Activated CD4-positive, alpha-beta T cell treated with anti-CD3 and anti-CD28 coated beads for 36 hours (primary cell): ENCODE data around the gene OTUB2. TPM values are rescaled to one million over a fixed set of nuclear protein-coding genes. Genes with fewer than 3 reads are reported as not detected.

Source experiments
- ATAC-seq: fragments of 200-7000 bp; cut with Tn5 transposase; one replicate; pipeline ENCODE4 v1.10.0; 2021; ENCODE audit warnings: mild to moderate bottlenecking, moderate library complexity
- CTCF ChIA-PET: fragments of 350-600 bp; sonication (Branson Sonifier 250); formaldehyde crosslinking; loops from one replicate; lab custom pipeline; 2021; ENCODE audit warnings: antibody characterized with exemption; lab: Charles Lee
- POLR2A ChIA-PET: fragments of 350-600 bp; sonication (Branson Sonifier 250); formaldehyde crosslinking; loops from one replicate; lab custom pipeline; 2021; ENCODE audit warnings: antibody characterized with exemption, inconsistent platforms; lab: Charles Lee
- DNase-seq: peaks from one replicate; pipeline ENCODE4 v3.0.0-alpha.2; 2020
- H3K27ac Mint-ChIP-seq: one replicate; pipeline ENCODE4 v1.8.0; 2021; ENCODE audit warnings: mixed read lengths
- H3K27me3 Mint-ChIP-seq: one replicate; pipeline ENCODE4 v1.8.0; 2021; ENCODE audit warnings: mixed read lengths
- H3K36me3 Mint-ChIP-seq: one replicate; pipeline ENCODE4 v1.8.0; 2021; ENCODE audit warnings: low read depth, mixed read lengths
- H3K4me1 Mint-ChIP-seq: one replicate; pipeline ENCODE4 v1.8.0; 2021; ENCODE audit warnings: mixed read lengths
- H3K4me3 Mint-ChIP-seq: one replicate; pipeline ENCODE4 v1.8.0; 2021; ENCODE audit warnings: mild to moderate bottlenecking, moderate library complexity, mixed read lengths
- H3K9me3 Mint-ChIP-seq: one replicate; pipeline ENCODE4 v1.8.0; 2021; ENCODE audit warnings: low read depth, mixed read lengths
- intact Hi-C, 2 experiments: fragments of 100-400 bp; cut with DNase I in 1 of 2; cut with micrococcal nuclease in 1 of 2; formaldehyde crosslinking; loops; one replicate each; pipeline versions ENCODE4 v1.14.2 to v1.15.1; 2022 to 2024; cut with DNase I, micrococcal nuclease
- total RNA-seq, 2 experiments: library from RNA; stranded (reverse); gene quantifications; one replicate each; pipeline ENCODE4 v1.2.3, GENCODE V29; 2021

Gene OTUB2
- total RNA-seq, 2 experiments from 2014 or later: 0.75 to 0.93 TPM

DNA sequence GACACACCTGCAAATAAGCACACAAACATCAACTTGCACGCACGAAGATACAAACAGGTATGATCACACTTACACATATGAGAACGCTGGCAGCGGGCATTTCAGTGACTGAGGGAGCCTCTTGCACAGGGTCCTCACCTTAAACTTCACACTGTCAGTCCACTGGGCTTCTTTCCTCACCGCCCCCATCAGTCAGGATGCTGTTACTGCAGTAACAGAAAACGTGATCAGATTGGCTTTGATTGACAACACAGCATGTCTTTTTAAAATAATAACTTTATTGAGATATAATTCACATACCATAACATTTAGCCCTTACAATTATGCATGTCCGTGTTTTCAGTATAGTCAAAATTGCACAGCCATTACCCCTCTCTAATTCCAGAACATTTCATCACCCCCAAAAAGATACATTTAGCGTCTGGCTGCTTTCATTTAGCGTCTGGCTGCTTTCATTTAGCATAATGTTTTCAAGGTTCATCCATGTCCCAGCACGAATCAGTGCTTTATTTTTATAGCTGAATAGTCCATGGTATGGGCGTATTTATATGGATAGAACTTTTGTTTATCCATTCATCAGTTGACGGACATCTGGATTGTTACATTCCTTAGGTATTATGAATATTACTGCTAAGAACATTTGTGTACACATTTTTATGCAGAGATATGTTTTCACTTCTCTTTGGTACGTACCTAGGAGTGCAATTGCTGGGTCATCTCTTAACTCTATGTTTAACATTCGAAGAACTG is 20.6 kb upstream of the OTUB2 start:
- ATAC-seq: no peak
- POLR2A ChIA-PET: no interaction called here
- DNase-seq: peak; percentile 52
- intact Hi-C loops: loop anchor here in 1 of 2 experiments (10.0 kb wide), 1 partner anchor 201 kb away; no protein-coding TSS in a partner anchor
- Mint-ChIP-seq H3K27ac (no peak overlapping the region), H3K27me3 (peaks cover 7% of the 10 kb centered on the region), H3K4me1 (peaks cover 22% of the 10 kb centered on the region), H3K4me3 (no peak overlapping the region), H3K36me3 (no peaks in the 10 kb centered on the region), H3K9me3 (no peaks in the 10 kb centered on the region)
- CTCF ChIA-PET: interaction anchor here (0.6 to 16.7 kb wide), 6 partner anchors 16 to 134 kb away, joined by 3 to 349 read pairs (median 5); partner anchors contain the start of gene OTUB2

DNA sequence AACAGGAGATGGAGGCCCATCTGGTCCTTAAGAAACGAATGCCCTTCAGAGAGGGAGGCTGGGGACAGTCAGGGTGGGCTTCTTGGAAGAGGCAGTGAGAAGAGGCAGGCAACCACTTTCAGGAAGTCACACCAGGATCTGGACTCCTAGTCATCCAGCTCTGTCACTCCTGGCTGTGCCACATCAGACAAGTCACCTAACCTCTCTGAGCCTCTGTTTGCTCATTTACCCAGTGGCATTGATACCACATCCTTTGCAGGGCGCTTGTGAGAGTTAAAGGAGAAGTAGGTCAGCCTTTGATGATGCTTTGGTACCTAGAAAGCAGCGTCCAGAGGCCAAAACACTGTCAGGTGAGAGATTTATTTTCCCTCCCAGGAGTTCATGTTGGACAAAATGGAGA is 17.9 kb upstream of the OTUB2 start:
- no peak overlapping the region for H3K27ac Mint-ChIP-seq
- peaks cover 33% of the 10 kb centered on the region for H3K4me1 Mint-ChIP-seq
- ATAC-seq (peak; percentile 69), DNase-seq (no peak)
- intact Hi-C loops: loop anchor here in 1 of 2 experiments (10.0 kb wide), 1 partner anchor 203 kb away; no protein-coding TSS in a partner anchor
- no peaks in the 10 kb centered on the region for H3K36me3 Mint-ChIP-seq
- H3K9me3 Mint-ChIP-seq: no peaks in the 10 kb centered on the region
- H3K4me3 Mint-ChIP-seq: no peak overlapping the region
- ChIA-PET POLR2A (no interaction called here), CTCF (interaction anchor here (2.6 kb wide), 1 partner anchor 128 kb away, joined by 8 read pairs; no protein-coding TSS in a partner anchor)
- H3K27me3 Mint-ChIP-seq: peaks cover 7% of the 10 kb centered on the region

DNA sequence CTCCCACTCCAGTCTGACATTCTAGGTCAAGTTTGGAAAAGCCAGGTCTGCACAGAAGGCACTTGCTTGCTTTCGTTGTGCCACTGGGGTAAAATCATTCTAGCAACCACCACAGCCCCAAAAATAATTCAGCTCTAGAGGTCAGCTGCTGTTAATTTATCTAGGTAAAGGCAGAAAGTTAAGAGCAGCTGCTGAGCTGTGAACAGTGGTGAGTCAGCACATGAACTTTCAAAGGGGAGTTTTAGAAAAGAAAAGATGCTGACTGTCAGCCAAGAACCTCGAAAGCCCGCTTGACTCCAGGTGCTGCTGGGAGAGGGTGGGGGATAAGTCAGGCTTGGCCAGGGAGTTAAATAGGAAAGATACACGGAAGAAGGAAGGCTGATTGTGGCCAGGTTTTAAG is 16.4 kb upstream of the OTUB2 start:
- no peak overlapping the region for H3K4me3 Mint-ChIP-seq
- no peak for DNase-seq
- no peaks in the 10 kb centered on the region for H3K9me3 Mint-ChIP-seq
- no peak overlapping the region for H3K27ac Mint-ChIP-seq
- H3K27me3 Mint-ChIP-seq: peaks cover 4% of the 10 kb centered on the region
- POLR2A ChIA-PET: no interaction called here
- intact Hi-C loops: loop anchor here in 1 of 2 experiments (10.0 kb wide), 2 partner anchors 205 to 345 kb away; no protein-coding TSS in a partner anchor
- no peaks in the 10 kb centered on the region for H3K36me3 Mint-ChIP-seq
- H3K4me1 Mint-ChIP-seq: peaks cover 33% of the 10 kb centered on the region
- CTCF ChIA-PET: interaction anchor here (1.5 to 2.6 kb wide), 3 partner anchors 26 to 127 kb away, joined by 3 to 8 read pairs (median 7); no protein-coding TSS in a partner anchor
- ATAC-seq: peak; percentile 45

DNA sequence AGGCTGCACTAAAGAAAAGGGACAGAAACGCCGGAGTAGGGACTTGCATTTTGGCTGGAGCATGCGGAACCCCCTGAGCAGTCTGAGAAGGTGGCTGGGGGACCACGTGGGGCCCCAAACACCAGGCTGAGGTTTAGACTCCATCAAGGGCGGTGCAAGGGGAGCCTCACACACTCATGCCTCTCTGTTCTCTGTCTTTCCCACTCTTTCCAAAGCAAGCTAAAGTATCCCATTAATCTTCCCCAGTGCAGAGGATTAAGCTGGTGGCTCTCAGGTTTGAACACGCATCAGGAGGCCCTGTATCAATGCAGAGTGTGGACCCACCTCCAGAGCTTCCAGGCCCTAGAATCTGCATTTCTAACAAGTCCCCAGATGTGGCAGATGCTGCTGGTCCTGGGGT is 15.5 kb upstream of the OTUB2 start:
- POLR2A ChIA-PET: no interaction called here
- ATAC-seq: no peak
- no peaks in the 10 kb centered on the region for H3K9me3 Mint-ChIP-seq
- H3K4me1 Mint-ChIP-seq: peaks cover 33% of the 10 kb centered on the region
- DNase-seq: no peak
- H3K4me3 Mint-ChIP-seq: no peak overlapping the region
- intact Hi-C loops: loop anchor here in 1 of 2 experiments (10.0 kb wide), 1 partner anchor 346 kb away; no protein-coding TSS in a partner anchor
- H3K27me3 Mint-ChIP-seq: peaks cover 2% of the 10 kb centered on the region
- H3K27ac Mint-ChIP-seq: no peak overlapping the region
- H3K36me3 Mint-ChIP-seq: no peaks in the 10 kb centered on the region
- CTCF ChIA-PET: interaction anchor here (1.1 to 2.1 kb wide), 6 partner anchors 25 to 71 kb away, joined by 3 to 12 read pairs (median 4); no protein-coding TSS in a partner anchor

DNA sequence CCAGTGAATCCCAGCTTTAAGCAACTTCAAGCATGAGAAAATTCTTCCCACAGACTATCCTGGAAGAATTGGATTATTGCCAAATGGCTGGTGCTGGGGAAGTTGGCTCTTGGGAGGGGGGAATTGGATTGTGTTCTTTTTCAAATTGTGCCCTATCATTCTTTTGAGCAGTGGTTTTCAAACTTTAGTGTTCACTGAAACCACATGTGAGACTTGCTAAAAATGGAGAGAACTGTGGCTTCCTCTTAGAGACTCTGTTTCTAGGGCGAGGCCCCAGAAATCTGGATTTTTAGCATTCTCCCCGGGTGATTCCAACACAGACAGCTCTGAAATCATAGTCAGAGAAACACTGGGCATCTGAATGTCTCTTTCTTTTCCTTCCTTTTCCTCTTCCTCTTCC is 14.3 kb upstream of the OTUB2 start:
- H3K36me3 Mint-ChIP-seq: no peaks in the 10 kb centered on the region
- CTCF ChIA-PET: interaction anchor here (0.6 to 2.1 kb wide), 9 partner anchors 11 to 121 kb away, joined by 3 to 12 read pairs (median 4); partner anchors contain the start of gene OTUB2
- ATAC-seq (peak; percentile 21), DNase-seq (no peak)
- POLR2A ChIA-PET: no interaction called here
- no peak overlapping the region for H3K4me3 Mint-ChIP-seq
- peak overlapping the region; percentile 11 for H3K27ac Mint-ChIP-seq
- intact Hi-C loops: loop anchor here in 1 of 2 experiments (10.0 kb wide), 1 partner anchor 347 kb away; no protein-coding TSS in a partner anchor
- H3K4me1 Mint-ChIP-seq: peaks cover 33% of the 10 kb centered on the region
- peaks cover 2% of the 10 kb centered on the region for H3K27me3 Mint-ChIP-seq
- H3K9me3 Mint-ChIP-seq: no peaks in the 10 kb centered on the region

DNA sequence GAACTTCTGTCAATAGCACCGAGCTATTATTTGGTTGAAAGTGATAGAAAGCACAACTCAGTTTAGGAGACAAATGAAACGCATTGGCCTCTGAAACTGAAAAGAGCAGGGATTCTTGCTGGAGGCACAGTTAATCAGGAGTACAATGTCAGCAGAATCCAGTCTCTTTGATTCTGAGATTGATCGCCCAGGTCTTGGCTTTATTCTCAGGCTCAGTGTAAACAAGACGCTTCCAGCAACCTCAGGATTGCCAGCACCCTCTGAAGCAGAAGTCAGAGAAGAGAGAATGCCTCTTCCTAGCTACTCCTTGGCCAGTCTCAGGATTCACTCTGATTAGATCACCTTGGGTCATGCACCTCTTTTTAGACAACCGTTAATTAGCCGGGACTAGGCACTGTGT is 11.8 kb upstream of the OTUB2 start:
- ChIA-PET CTCF (interaction anchor here (1.0 to 1.4 kb wide), 2 partner anchors 22 to 157 kb away, joined by 3 to 5 read pairs; no protein-coding TSS in a partner anchor), POLR2A (no interaction called here)
- no peak overlapping the region for H3K27ac Mint-ChIP-seq
- H3K4me3 Mint-ChIP-seq: no peak overlapping the region
- no peaks in the 10 kb centered on the region for H3K9me3 Mint-ChIP-seq
- no peak for ATAC-seq
- peaks cover 2% of the 10 kb centered on the region for H3K27me3 Mint-ChIP-seq
- DNase-seq: no peak
- intact Hi-C loops: loop anchor here in 1 of 2 experiments (10.0 kb wide), 1 partner anchor 350 kb away; no protein-coding TSS in a partner anchor
- H3K4me1 Mint-ChIP-seq: peaks cover 23% of the 10 kb centered on the region
- no peaks in the 10 kb centered on the region for H3K36me3 Mint-ChIP-seq

DNA sequence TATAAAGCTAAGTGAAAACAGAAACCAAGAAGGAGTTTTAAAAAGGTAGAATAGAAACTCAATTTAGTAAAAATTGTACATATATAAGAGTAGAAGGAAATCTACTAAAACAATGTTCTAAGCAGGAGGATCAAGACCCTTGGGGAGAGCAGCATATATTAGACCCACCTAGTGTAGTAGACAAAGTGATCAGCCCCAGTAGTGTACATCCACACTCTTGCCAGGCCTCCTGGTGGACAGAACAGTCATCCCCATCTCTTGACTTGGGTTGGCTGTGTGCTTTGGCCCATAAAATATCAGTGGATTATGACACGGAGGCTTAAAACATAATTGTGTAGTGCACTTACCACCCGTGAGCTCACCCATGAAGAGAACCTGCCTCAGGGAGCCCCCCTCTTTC is 10.9 kb upstream of the OTUB2 start:
- no peak overlapping the region for H3K27ac Mint-ChIP-seq
- CTCF ChIA-PET: interaction anchor here (0.6 to 1.4 kb wide), 2 partner anchors 21 to 822 kb away, joined by 3 to 8 read pairs; no protein-coding TSS in a partner anchor
- H3K4me3 Mint-ChIP-seq: no peak overlapping the region
- intact Hi-C loops: loop anchor here in 1 of 2 experiments (10.0 kb wide), 1 partner anchor 350 kb away; no protein-coding TSS in a partner anchor
- H3K9me3 Mint-ChIP-seq: no peaks in the 10 kb centered on the region
- POLR2A ChIA-PET: no interaction called here
- H3K4me1 Mint-ChIP-seq: peaks cover 16% of the 10 kb centered on the region
- H3K27me3 Mint-ChIP-seq: no peaks in the 10 kb centered on the region
- no peaks in the 10 kb centered on the region for H3K36me3 Mint-ChIP-seq
- no peak for ATAC-seq
- no peak for DNase-seq

DNA sequence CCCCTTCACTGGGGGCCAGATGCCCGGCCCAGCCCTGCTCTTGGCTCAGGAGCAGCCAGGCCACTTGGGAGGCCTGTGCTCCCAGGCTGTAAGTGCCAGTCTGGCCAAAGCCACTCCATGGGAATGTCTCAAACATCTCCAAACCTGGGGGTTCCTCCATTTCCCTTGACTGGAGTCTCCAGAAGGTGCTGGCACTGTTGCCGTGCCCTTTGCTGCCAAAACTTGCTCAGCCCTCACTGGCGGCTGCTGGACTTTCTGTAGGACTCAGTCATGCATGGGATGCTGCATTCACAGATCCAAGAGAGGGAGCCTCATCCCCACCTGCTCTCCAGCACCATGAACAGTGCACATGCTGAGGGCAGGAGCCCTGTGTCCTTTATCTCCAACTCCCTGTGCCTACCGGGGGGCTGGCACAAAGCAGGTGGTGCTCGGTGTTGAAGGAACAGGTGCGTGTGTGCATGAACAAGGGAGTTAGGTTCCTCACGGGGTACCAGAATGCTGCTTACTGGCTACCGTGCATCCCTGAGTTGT is 9.6 kb upstream of the OTUB2 start:
- H3K4me3 Mint-ChIP-seq: no peak overlapping the region
- intact Hi-C loops: loop anchor here in 1 of 2 experiments (10.0 kb wide), 1 partner anchor 352 kb away; no protein-coding TSS in a partner anchor
- ChIA-PET CTCF (interaction anchor here (0.9 to 1.4 kb wide), 3 partner anchors 9 to 81 kb away, joined by 4 read pairs; no protein-coding TSS in a partner anchor), POLR2A (no interaction called here)
- H3K27me3 Mint-ChIP-seq: no peaks in the 10 kb centered on the region
- ATAC-seq: no peak
- no peaks in the 10 kb centered on the region for H3K9me3 Mint-ChIP-seq
- H3K4me1 Mint-ChIP-seq: peaks cover 20% of the 10 kb centered on the region
- DNase-seq: no peak
- H3K36me3 Mint-ChIP-seq: no peaks in the 10 kb centered on the region
- no peak overlapping the region for H3K27ac Mint-ChIP-seq

DNA sequence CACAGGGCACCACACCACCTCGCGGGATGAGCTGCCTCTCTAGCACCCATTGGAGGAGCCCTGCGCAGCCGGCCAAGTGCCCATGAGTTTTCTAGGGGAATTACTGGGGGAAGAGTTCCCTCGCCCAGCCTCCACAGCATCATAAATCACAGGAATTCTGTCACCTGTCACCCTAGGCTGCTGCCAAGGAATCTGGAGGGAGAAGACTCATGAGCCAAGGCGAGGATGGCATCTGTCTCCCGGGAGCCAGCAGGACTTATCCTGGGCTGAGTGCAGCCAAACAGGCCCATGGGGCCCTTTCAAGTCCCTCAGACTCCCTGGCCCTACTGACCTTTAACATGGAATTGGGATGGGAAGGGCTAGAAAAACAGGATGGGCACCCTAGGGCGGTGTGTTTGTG is 7.8 kb upstream of the OTUB2 start:
- POLR2A ChIA-PET: no interaction called here
- peaks cover 25% of the 10 kb centered on the region for H3K4me1 Mint-ChIP-seq
- CTCF ChIA-PET: interaction anchor here (0.6 to 4.5 kb wide), 6 partner anchors 8 to 119 kb away, joined by 3 to 23 read pairs (median 5); partner anchors contain the start of gene OTUB2
- H3K4me3 Mint-ChIP-seq: no peak overlapping the region
- ATAC-seq (no peak), DNase-seq (no peak)
- H3K27me3 Mint-ChIP-seq: no peaks in the 10 kb centered on the region
- no peaks in the 10 kb centered on the region for H3K36me3 Mint-ChIP-seq
- H3K9me3 Mint-ChIP-seq: no peaks in the 10 kb centered on the region
- no peak overlapping the region for H3K27ac Mint-ChIP-seq
- intact Hi-C loops: loop anchor here in 1 of 2 experiments (10.0 kb wide), 1 partner anchor 354 kb away; no protein-coding TSS in a partner anchor

DNA sequence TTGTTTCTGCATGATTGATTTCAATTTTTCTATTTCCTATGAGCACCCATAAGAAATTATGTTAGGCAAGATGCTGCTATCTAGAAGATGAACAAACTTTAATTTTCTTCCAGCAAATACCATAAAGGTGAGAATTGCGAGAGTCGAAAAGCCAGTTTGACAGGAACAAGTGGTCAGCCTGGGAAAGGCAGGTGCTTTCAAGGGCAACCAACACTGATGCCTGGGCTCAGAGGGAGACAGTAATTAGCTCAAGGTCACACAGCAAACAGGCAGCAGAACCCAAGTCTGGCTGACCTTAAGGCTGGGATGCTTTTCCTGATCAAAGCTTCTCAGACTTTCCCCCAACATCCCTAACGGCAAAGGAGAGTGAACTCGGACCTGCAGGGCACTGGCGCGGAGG is 6.8 kb upstream of the OTUB2 start:
- CTCF ChIA-PET: interaction anchor here (0.7 to 4.5 kb wide), 4 partner anchors 15 to 124 kb away, joined by 3 to 23 read pairs (median 5); no protein-coding TSS in a partner anchor
- no peak overlapping the region for H3K4me3 Mint-ChIP-seq
- no peak for ATAC-seq

DNA sequence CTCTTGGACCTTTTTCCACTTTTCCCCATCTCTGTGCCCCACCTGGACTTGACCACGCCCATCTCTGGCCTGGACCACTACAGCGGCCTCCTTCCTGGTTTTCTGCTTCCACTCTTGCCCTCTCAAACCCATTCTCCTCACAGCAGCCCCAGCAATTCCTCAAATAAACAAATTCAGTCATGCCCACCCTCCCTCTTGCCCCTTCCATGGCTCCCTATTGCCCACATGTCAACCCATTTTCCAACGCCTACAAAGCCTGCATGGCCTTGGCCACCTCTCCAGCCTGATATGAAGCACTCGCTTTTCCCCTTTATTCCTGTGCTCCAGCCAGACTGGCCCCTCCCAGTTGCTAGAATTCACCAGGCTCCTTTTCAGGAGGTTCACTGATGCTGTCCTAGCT is 5.9 kb upstream of the OTUB2 start:
- Mint-ChIP-seq H3K4me3 (no peak overlapping the region), H3K27ac (no peak overlapping the region), H3K4me1 (peaks cover 25% of the 10 kb centered on the region), H3K36me3 (no peaks in the 10 kb centered on the region), H3K9me3 (no peaks in the 10 kb centered on the region), H3K27me3 (no peaks in the 10 kb centered on the region)
- no peak for ATAC-seq
- POLR2A ChIA-PET: no interaction called here
- CTCF ChIA-PET: interaction anchor here (0.6 to 4.5 kb wide), 4 partner anchors 14 to 125 kb away, joined by 3 to 23 read pairs (median 4); no protein-coding TSS in a partner anchor
- no peak for DNase-seq
- intact Hi-C loops: no loop called here

More for the DNA sequence above, 6.8 kb upstream of the OTUB2 start:
- DNase-seq: no peak
- no peaks in the 10 kb centered on the region for H3K9me3 Mint-ChIP-seq
- POLR2A ChIA-PET: no interaction called here
- intact Hi-C loops: loop anchor here in 1 of 2 experiments (10.0 kb wide), 1 partner anchor 355 kb away; no protein-coding TSS in a partner anchor
- H3K36me3 Mint-ChIP-seq: no peaks in the 10 kb centered on the region
- H3K27me3 Mint-ChIP-seq: no peaks in the 10 kb centered on the region
- H3K27ac Mint-ChIP-seq: no peak overlapping the region
- H3K4me1 Mint-ChIP-seq: peaks cover 25% of the 10 kb centered on the region
